Astrocyte (in vitro differentiated cells and primary cell): ENCODE data around the gene RAD21L1. TPM values are rescaled to one million over a fixed set of nuclear protein-coding genes. Genes with fewer than 3 reads are reported as not detected.

Experiments used
- DNase-seq: peaks from one replicate; pipeline ENCODE4 v3.0.0-alpha.2; 2010; ENCODE audit warnings: low read depth
- FAIRE-seq: peaks from 2 replicates; lab custom pipeline; 2011; peaks lifted over from hg19 to GRCh38; lab: Jason Lieb, UNC
- H2AFZ ChIP-seq: 2 replicates; pipeline ENCODE4 v1.6.0; 2012; ENCODE audit warnings: low read depth, low read length, inconsistent platforms
- H3K27ac ChIP-seq: 2 replicates; pipeline ENCODE4 v1.5.1; 2011; ENCODE audit warnings: low read depth, low read length, inconsistent platforms
- H3K27me3 ChIP-seq: 2 replicates; pipeline ENCODE4 v1.6.0; 2011; ENCODE audit warnings: low read length, inconsistent platforms; ENCODE audit not compliant: insufficient read depth
- H3K36me3 ChIP-seq: 2 replicates; pipeline ENCODE4 v1.5.1; 2011; ENCODE audit warnings: low read length, inconsistent platforms; ENCODE audit not compliant: insufficient read depth
- H3K4me1 ChIP-seq: 2 replicates; pipeline ENCODE4 v1.5.1; 2011; ENCODE audit warnings: low read length, inconsistent platforms; ENCODE audit not compliant: insufficient read depth
- H3K4me2 ChIP-seq: 2 replicates; pipeline ENCODE4 v1.6.0; 2012; ENCODE audit warnings: low read length, inconsistent platforms
- H3K4me3 ChIP-seq: 2 replicates; pipeline ENCODE4 v1.5.1; 2011; ENCODE audit warnings: low read depth, mild to moderate bottlenecking, low read length, inconsistent platforms; ENCODE audit not compliant: insufficient read depth
- H3K79me2 ChIP-seq: 2 replicates; pipeline ENCODE4 v1.6.0; 2012; ENCODE audit warnings: mild to moderate bottlenecking, low read length, inconsistent platforms; ENCODE audit not compliant: insufficient read depth
- H3K9ac ChIP-seq: 2 replicates; pipeline ENCODE4 v1.6.0; 2012; ENCODE audit warnings: mild to moderate bottlenecking, low read length, inconsistent platforms
- H3K9me3 ChIP-seq: 2 replicates; pipeline ENCODE4 v1.5.1; 2012; ENCODE audit warnings: low read depth, mild to moderate bottlenecking, low read length, inconsistent platforms; ENCODE audit not compliant: insufficient read depth
- H4K20me1 ChIP-seq: 2 replicates; pipeline ENCODE4 v1.6.0; 2012; ENCODE audit warnings: low read length, inconsistent platforms; ENCODE audit not compliant: insufficient read depth
- H3K27ac Mint-ChIP-seq: one replicate; pipeline ENCODE4 v1.8.0; 2021; ENCODE audit warnings: mild to moderate bottlenecking, mixed read lengths; ENCODE audit not compliant: unreplicated experiment
- H3K27me3 Mint-ChIP-seq: one replicate; pipeline ENCODE4 v1.8.0; 2021; ENCODE audit warnings: low read depth, mixed read lengths; ENCODE audit not compliant: unreplicated experiment
- H3K36me3 Mint-ChIP-seq: one replicate; pipeline ENCODE4 v1.8.0; 2021; ENCODE audit warnings: low read depth, mixed read lengths; ENCODE audit not compliant: unreplicated experiment
- H3K4me1 Mint-ChIP-seq: one replicate; pipeline ENCODE4 v1.8.0; 2021; ENCODE audit warnings: low read depth, mixed read lengths; ENCODE audit not compliant: unreplicated experiment
- H3K4me3 Mint-ChIP-seq: one replicate; pipeline ENCODE4 v1.8.0; 2021; ENCODE audit warnings: mild to moderate bottlenecking, moderate library complexity, mixed read lengths; ENCODE audit not compliant: unreplicated experiment
- H3K9me3 Mint-ChIP-seq: one replicate; pipeline ENCODE4 v1.8.0; 2021; ENCODE audit warnings: mild to moderate bottlenecking, mixed read lengths; ENCODE audit not compliant: unreplicated experiment
- CTCF ChIP-seq: IDR thresholded peaks from 2 replicates; pipeline ENCODE4 v1.5.1; 2011; ENCODE audit warnings: low read depth, mild to moderate bottlenecking, inconsistent platforms, low read length, moderate library complexity; ENCODE audit not compliant: insufficient read depth
- EZH2 ChIP-seq: IDR thresholded peaks from 2 replicates; pipeline ENCODE4 v1.6.1; 2012; ENCODE audit warnings: mild to moderate bottlenecking, low read length, inconsistent platforms; ENCODE audit not compliant: insufficient read depth
- total RNA-seq: library from RNA; stranded (reverse); gene quantifications from 2 replicates; pipeline ENCODE4 v1.2.1, GENCODE V29; 2021

The RAD21L1 gene
- total RNA-seq, 1 donor from 2014 or later: not detected

DNA sequence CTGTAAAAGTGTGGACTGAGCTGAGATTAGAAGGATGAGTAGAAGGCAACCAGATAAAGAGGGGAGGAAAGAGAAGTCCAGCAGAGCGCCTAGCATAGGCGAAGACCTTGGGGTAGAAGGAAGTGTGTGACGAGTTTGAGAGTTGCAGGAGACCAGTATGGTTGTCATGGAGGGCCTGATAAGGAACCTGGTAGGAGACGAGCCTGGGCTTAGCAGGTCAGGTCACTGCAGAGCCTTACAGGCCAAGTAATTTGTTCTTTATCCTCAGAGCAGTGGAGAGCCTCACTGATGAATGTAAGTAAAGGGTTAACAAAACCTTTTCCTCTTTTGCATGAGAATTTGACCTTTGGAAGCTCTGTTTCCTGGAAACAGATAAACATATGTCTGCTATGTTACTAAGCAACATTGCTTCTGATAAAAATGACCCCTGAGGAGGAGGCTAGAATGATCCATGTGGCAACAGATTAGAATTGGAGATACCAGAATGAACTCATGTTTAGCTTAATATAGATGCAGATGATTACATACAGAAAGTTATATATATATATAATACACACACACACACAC, 38.2 kb upstream of the RAD21L1 start:
- Histone ChIP-seq H3K27ac (no peak overlapping the region), H3K9me3 (no peaks in the 10 kb centered on the region), H3K79me2 (no peaks in the 10 kb centered on the region), H3K36me3 (no peaks in the 10 kb centered on the region), H3K4me3 (no peak overlapping the region), H3K4me2 (no peak overlapping the region), H3K4me1 (no peaks in the 10 kb centered on the region), H3K27me3 (peaks cover 55% of the 10 kb centered on the region), H2AFZ (no peak overlapping the region), H4K20me1 (peaks cover 8% of the 10 kb centered on the region), H3K9ac (no peak overlapping the region)
- no peak for TF ChIP-seq CTCF
- no peak for TF ChIP-seq EZH2
- Mint-ChIP-seq H3K36me3 (no peaks in the 10 kb centered on the region), H3K27ac (no peak overlapping the region), H3K9me3 (peaks cover 7% of the 10 kb centered on the region), H3K27me3 (peaks cover 45% of the 10 kb centered on the region), H3K4me1 (no peaks in the 10 kb centered on the region), H3K4me3 (no peak overlapping the region)
- no peak for DNase-seq
- FAIRE-seq: no peak

DNA sequence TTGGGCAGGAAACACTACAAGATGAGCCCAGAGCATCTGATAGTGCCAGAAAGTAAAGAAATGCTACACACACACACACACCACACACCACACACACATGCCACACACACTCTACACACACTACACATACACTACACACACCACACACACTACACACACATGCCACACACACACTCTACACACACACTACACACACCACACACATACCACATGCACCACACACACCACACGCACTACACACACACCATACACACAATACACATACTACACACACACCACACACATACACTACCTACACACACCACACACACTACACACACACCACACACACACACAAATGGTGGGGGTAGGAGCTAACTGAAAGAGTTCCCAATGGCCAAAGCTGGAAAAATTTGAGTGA, 37.5 kb upstream of the RAD21L1 start:
- no peak overlapping the region for H2AFZ ChIP-seq
- H3K27ac Mint-ChIP-seq: no peak overlapping the region
- peaks cover 51% of the 10 kb centered on the region for H3K27me3 ChIP-seq
- no peak overlapping the region for H3K4me3 ChIP-seq
- FAIRE-seq (peak; percentile 72), DNase-seq (no peak)
- H3K79me2 ChIP-seq: no peaks in the 10 kb centered on the region
- no peaks in the 10 kb centered on the region for H3K9me3 ChIP-seq
- H3K9ac ChIP-seq: no peak overlapping the region
- no peaks in the 10 kb centered on the region for H3K4me1 ChIP-seq
- no peaks in the 10 kb centered on the region for H3K36me3 Mint-ChIP-seq
- H4K20me1 ChIP-seq: peaks cover 5% of the 10 kb centered on the region
- H3K27ac ChIP-seq: no peak overlapping the region
- H3K4me1 Mint-ChIP-seq: no peaks in the 10 kb centered on the region
- no peak overlapping the region for H3K4me2 ChIP-seq
- no peaks in the 10 kb centered on the region for H3K36me3 ChIP-seq
- TF ChIP-seq EZH2: no peak
- TF ChIP-seq CTCF: no peak
- peaks cover 39% of the 10 kb centered on the region for H3K27me3 Mint-ChIP-seq
- H3K9me3 Mint-ChIP-seq: peaks cover 7% of the 10 kb centered on the region
- H3K4me3 Mint-ChIP-seq: no peak overlapping the region

GRCh38 chr20:1189827-1190226, 36.0 kb upstream of the RAD21L1 start:
- no peaks in the 10 kb centered on the region for H3K36me3 ChIP-seq
- H3K27ac Mint-ChIP-seq: no peak overlapping the region
- H4K20me1 ChIP-seq: no peaks in the 10 kb centered on the region
- no peaks in the 10 kb centered on the region for H3K79me2 ChIP-seq
- H2AFZ ChIP-seq: no peak overlapping the region
- no peaks in the 10 kb centered on the region for H3K9me3 ChIP-seq
- H3K4me2 ChIP-seq: no peak overlapping the region
- FAIRE-seq (no peak), DNase-seq (no peak)
- no peak overlapping the region for H3K4me3 ChIP-seq
- H3K4me1 Mint-ChIP-seq: no peaks in the 10 kb centered on the region
- H3K9ac ChIP-seq: no peak overlapping the region
- H3K27ac ChIP-seq: no peak overlapping the region
- H3K4me1 ChIP-seq: no peaks in the 10 kb centered on the region
- no peak overlapping the region for H3K4me3 Mint-ChIP-seq
- TF ChIP-seq CTCF (no peak), EZH2 (no peak)
- peaks cover 2% of the 10 kb centered on the region for H3K9me3 Mint-ChIP-seq
- H3K36me3 Mint-ChIP-seq: no peaks in the 10 kb centered on the region
- peaks cover 31% of the 10 kb centered on the region for H3K27me3 Mint-ChIP-seq
- H3K27me3 ChIP-seq: peaks cover 36% of the 10 kb centered on the region
